Calu3 (cell line): ENCODE results near the gene DNAJC7. TPM values are rescaled to one million over a fixed set of nuclear protein-coding genes. Genes with fewer than 3 reads are reported as not detected.

Experiments used
- BruUV-seq: library from RNA; stranded (reverse); fragments of 400-500 nt; replicated peaks from 2 replicates; lab custom pipeline; 2021; lab: Mats Ljungman, UMichigan
- CTCF ChIA-PET: fragments of 300-600 bp; sonication (Branson Sonifier 250); formaldehyde crosslinking; loops from one replicate; lab custom pipeline; 2022; ENCODE audit warnings: antibody characterized with exemption; lab: Charles Lee
- DNase-seq: peaks from one replicate; pipeline ENCODE4 v3.0.0; 2022
- H3K27ac Mint-ChIP-seq: one replicate; pipeline ENCODE4 v1.8.0; 2022; ENCODE audit warnings: mixed read lengths; ENCODE audit not compliant: unreplicated experiment
- H3K27me3 Mint-ChIP-seq: one replicate; pipeline ENCODE4 v1.8.0; 2022; ENCODE audit warnings: mixed read lengths; ENCODE audit not compliant: unreplicated experiment
- H3K36me3 Mint-ChIP-seq: one replicate; pipeline ENCODE4 v1.8.0; 2022; ENCODE audit warnings: mild to moderate bottlenecking, moderate library complexity, mixed read lengths; ENCODE audit not compliant: insufficient read depth, unreplicated experiment
- H3K4me1 Mint-ChIP-seq: one replicate; pipeline ENCODE4 v1.8.0; 2022; ENCODE audit warnings: mild to moderate bottlenecking, low read depth, mixed read lengths; ENCODE audit not compliant: unreplicated experiment
- H3K4me3 Mint-ChIP-seq: one replicate; pipeline ENCODE4 v1.8.0; 2022; ENCODE audit warnings: mild to moderate bottlenecking, low read depth, moderate library complexity, mixed read lengths; ENCODE audit not compliant: unreplicated experiment
- H3K9me3 Mint-ChIP-seq: one replicate; pipeline ENCODE4 v1.8.0; 2022; ENCODE audit warnings: low read depth, mixed read lengths; ENCODE audit not compliant: unreplicated experiment
- intact Hi-C: fragments of 100-400 bp; cut with micrococcal nuclease; formaldehyde crosslinking; loops from one replicate; pipeline ENCODE4 v1.10.0; 2022; ENCODE audit not compliant: unreplicated experiment
- total RNA-seq: library from RNA; stranded (reverse); gene quantifications from 2 replicates; pipeline ENCODE4 v1.2.3, GENCODE V29; 2022
- TF ChIP-seq, protein P1 (sequence below): fragments of 200-600 bp; IDR thresholded peaks from one replicate; pipeline ENCODE4 v1.8.0; 2022; ENCODE audit warnings: antibody characterized with exemption; ENCODE audit not compliant: unreplicated experiment

DNAJC7 gene
- total RNA-seq, 1 experiment from 2014 or later, result 184 TPM

DNA sequence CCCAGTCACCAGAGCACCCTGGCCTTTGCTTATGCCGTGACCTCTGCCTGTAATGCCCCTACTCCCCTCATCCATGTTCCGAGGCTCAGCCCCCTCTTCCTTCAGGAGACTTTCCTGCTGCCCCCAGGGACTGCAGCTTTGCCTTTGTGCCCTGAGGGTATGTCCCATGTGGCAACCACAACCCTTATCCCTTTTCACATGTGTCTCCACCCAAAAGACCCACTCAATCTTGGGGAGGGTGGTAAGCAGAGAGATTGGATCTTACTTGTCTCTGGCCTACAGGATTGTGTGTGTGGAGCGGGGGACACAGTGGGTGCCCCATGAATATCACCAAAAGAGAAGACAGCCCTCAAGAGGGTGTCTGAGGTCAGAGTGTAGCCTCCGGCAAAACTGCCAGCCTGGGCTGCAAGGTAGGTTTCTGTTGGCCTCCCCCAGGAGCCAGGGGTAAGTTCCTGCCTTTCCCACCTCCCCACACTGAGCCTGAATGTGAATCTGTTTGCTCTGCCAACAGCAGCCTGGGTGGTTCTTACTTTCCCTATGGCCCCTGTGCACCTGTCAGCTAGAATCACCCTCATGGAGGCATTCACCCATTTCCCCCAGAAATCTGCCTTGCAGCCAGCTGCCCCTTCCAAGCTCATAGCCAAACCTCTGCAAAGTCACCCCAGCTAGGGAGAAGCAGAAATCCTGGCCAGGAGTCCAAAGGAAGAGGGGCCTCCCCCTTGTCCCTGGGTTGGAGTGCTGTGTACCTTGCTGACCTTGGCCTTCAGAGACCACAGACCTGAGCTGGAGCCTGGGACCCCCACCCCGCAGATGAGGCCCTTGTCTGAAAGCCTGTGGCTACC lies 44.6 kb upstream of the DNAJC7 start:
- Mint-ChIP-seq H3K27me3 (peaks cover 56% of the 10 kb centered on the region), H3K9me3 (no peaks in the 10 kb centered on the region), H3K36me3 (no peaks in the 10 kb centered on the region), H3K4me1 (no peaks in the 10 kb centered on the region), H3K4me3 (no peak overlapping the region), H3K27ac (no peak overlapping the region)
- intact Hi-C loops, result no loop called here
- CTCF ChIA-PET, result interaction anchor here (1.3 kb wide), 1 partner anchor 37 kb away, joined by 3 read pairs; no protein-coding TSS in a partner anchor
- TF ChIP-seq, protein P1, sequence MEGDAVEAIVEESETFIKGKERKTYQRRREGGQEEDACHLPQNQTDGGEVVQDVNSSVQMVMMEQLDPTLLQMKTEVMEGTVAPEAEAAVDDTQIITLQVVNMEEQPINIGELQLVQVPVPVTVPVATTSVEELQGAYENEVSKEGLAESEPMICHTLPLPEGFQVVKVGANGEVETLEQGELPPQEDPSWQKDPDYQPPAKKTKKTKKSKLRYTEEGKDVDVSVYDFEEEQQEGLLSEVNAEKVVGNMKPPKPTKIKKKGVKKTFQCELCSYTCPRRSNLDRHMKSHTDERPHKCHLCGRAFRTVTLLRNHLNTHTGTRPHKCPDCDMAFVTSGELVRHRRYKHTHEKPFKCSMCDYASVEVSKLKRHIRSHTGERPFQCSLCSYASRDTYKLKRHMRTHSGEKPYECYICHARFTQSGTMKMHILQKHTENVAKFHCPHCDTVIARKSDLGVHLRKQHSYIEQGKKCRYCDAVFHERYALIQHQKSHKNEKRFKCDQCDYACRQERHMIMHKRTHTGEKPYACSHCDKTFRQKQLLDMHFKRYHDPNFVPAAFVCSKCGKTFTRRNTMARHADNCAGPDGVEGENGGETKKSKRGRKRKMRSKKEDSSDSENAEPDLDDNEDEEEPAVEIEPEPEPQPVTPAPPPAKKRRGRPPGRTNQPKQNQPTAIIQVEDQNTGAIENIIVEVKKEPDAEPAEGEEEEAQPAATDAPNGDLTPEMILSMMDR, result no peak
- DNase-seq, result no peak
- no TSS peak for BruUV-seq

- TF ChIP-seq, protein P1, result no peak
- H3K27me3 Mint-ChIP-seq, result peaks cover 71% of the 10 kb centered on the region
- no peaks in the 10 kb centered on the region for H3K9me3 Mint-ChIP-seq
- H3K4me3 Mint-ChIP-seq, result no peak overlapping the region
- DNase-seq, result no peak
- no peaks in the 10 kb centered on the region for H3K4me1 Mint-ChIP-seq
- H3K27ac Mint-ChIP-seq, result no peak overlapping the region
- intact Hi-C loops, result no loop called here
- BruUV-seq, result no TSS peak
- no peaks in the 10 kb centered on the region for H3K36me3 Mint-ChIP-seq
- CTCF ChIA-PET, result no interaction called here
Measured at GRCh38 chr17:42060231-42060630, 43.0 kb upstream of the DNAJC7 start.

GRCh38 chr17:42059815-42060214 lies 42.6 kb upstream of the DNAJC7 start:
- no peaks in the 10 kb centered on the region for H3K36me3 Mint-ChIP-seq
- TF ChIP-seq, protein P1, result no peak
- H3K4me3 Mint-ChIP-seq, result no peak overlapping the region
- intact Hi-C loops, result no loop called here
- H3K27me3 Mint-ChIP-seq, result peaks cover 75% of the 10 kb centered on the region
- no peaks in the 10 kb centered on the region for H3K4me1 Mint-ChIP-seq
- H3K27ac Mint-ChIP-seq, result no peak overlapping the region
- H3K9me3 Mint-ChIP-seq, result no peaks in the 10 kb centered on the region
- CTCF ChIA-PET, result no interaction called here
- no peak for DNase-seq
- no TSS peak for BruUV-seq

GRCh38 chr17:42058063-42058462 lies 40.8 kb upstream of the DNAJC7 start:
- no peaks in the 10 kb centered on the region for H3K9me3 Mint-ChIP-seq

More at GRCh38 chr17:42058063-42058462, 40.8 kb upstream of the DNAJC7 start:
- H3K4me3 Mint-ChIP-seq, result no peak overlapping the region
- DNase-seq, result no peak
- H3K36me3 Mint-ChIP-seq, result no peaks in the 10 kb centered on the region
- TF ChIP-seq, protein P1, result no peak
- intact Hi-C loops, result no loop called here
- no TSS peak for BruUV-seq
- peaks cover 76% of the 10 kb centered on the region for H3K27me3 Mint-ChIP-seq
- H3K4me1 Mint-ChIP-seq, result no peaks in the 10 kb centered on the region
- H3K27ac Mint-ChIP-seq, result no peak overlapping the region
- CTCF ChIA-PET, result interaction anchor here (0.6 kb wide), 1 partner anchor 92 kb away, joined by 8 read pairs; no protein-coding TSS in a partner anchor
